Psoas muscle (tissue), 8 donors: ENCODE measurements around the gene CYBA. TPM values are rescaled to one million over a fixed set of nuclear protein-coding genes. Genes with fewer than 3 reads are reported as not detected.

Experiments
- ATAC-seq, 4 donors: fragments of 200-7000 bp; cut with Tn5 transposase; one replicate each; pipeline ENCODE4 v1.9.1; 2020; ENCODE audit warnings: moderate library complexity in 3 of 4, mild to moderate bottlenecking in 2 of 4
- DNase-seq, 2 donors: peaks; one replicate each; pipeline ENCODE4 v3.0.0-alpha.2; 2020
- H3K27ac ChIP-seq: fragments of 200-600 bp; one replicate; pipeline ENCODE4 v1.8.0; 2022
- H3K27me3 ChIP-seq, 3 donors: fragments of 200-600 bp in 1 of 3; one replicate each; pipeline versions ENCODE4 v1.6.1 to v1.8.0; 2013 to 2022; ENCODE audit warnings: low read length in 2 of 3, mild to moderate bottlenecking in 2 of 3, moderate library complexity in 1 of 3; ENCODE audit not compliant: insufficient read depth in 3 of 3
- H3K36me3 ChIP-seq, 2 donors: fragments of 200-600 bp in 1 of 2; one replicate each; pipeline versions ENCODE4 v1.6.1 to v1.8.0; 2013 to 2022; ENCODE audit warnings: low read depth in 1 of 2, mild to moderate bottlenecking in 1 of 2, moderate library complexity in 1 of 2; ENCODE audit not compliant: insufficient read depth in 1 of 2
- H3K4me1 ChIP-seq: fragments of 200-600 bp; one replicate; pipeline ENCODE4 v1.8.0; 2022
- H3K4me3 ChIP-seq: fragments of 200-600 bp; one replicate; pipeline ENCODE4 v1.8.0; 2022; ENCODE audit warnings: mild to moderate bottlenecking
- H3K9me3 ChIP-seq: fragments of 200-600 bp; one replicate; pipeline ENCODE4 v1.8.0; 2022
- WGBS, 3 donors: extraction: QIAGEN DNeasy Blood & Tissue Kit; methylation state at CpG; one replicate each; pipeline versions ENCODE4 v1.1.6 to v1.1.7; 2013; 5-methylcytosine and 5-hydroxymethylcytosine counted together
- intact Hi-C, 2 donors: fragments of 100-400 bp; cut with DNase I; formaldehyde crosslinking; loops; one replicate each; pipeline versions ENCODE4 v1.11.0 to v1.14.2; 2022
- polyA plus RNA-seq, 3 donors: library from polyadenylated mRNA; stranded (reverse); fragments of 200-250 nt; gene quantifications; one replicate each; pipeline ENCODE4 v1.2.3, GENCODE V29; 2013
- total RNA-seq, 4 donors: library from RNA; stranded (reverse); fragmentation: NEBNext Ultra II Directional in 2 of 4; extraction: Animal tissue kit (Norgen Biotek cat#: 25700) in 2 of 4; gene quantifications; one replicate each; pipeline versions ENCODE4 v1.2.1 to v1.2.4, GENCODE V29; 2021 to 2023
- TF ChIP-seq, protein P1 (sequence below): fragments of 200-600 bp; IDR thresholded peaks from one replicate; pipeline ENCODE4 v1.8.0; 2022; ENCODE audit warnings: antibody characterized with exemption
- donor health status: healthy with polysubstance abuse.
- donor health status: DM: no; HTN: no; CAD: no; lungs with moderate emphysema.
- donor health status: Bipolar disorder and iron deficiency.
- donor health status: healthy.
- donor health status: DM: yes; HTN: yes; CAD: no.
- donor health status: DM: no; HTN: no; CAD: no.
- donor health status: DM: no; HTN: no; CAD: no.
- donor health status: DM: yes; HTN: yes; CAD: no.

The CYBA gene
- total and polyA plus RNA-seq, 7 donors: 9.1 to 28.0 (median 19.4) TPM

DNA sequence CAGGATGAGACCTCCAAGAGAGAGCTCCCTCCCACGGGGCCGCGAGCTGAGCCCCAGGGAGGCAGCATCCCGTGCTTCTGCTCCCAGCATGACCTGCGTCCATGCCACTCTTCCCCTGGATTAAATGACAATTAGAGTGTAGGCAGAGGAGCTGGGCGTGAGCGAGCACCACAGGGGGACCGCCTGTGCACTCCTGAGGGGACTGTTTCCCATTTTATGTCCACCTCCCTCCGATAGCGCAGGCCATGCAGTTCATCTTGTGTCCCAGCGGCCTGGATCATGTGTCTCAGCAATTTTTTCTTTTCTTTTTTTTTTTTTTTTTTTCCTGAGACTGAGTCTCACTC lies 18.3 kb downstream of the CYBA start:
- Histone ChIP-seq H3K27me3 (no peaks in the 10 kb centered on the region), H3K27ac (no peak overlapping the region), H3K4me1 (no peaks in the 10 kb centered on the region), H3K9me3 (no peaks in the 10 kb centered on the region), H3K4me3 (no peak overlapping the region), H3K36me3 (peaks cover 5 to 57% of the 10 kb centered on the region in 2 donors)
- 90 to 95% (median 91%) methylated on average over 11 of the region's 11 CpGs for WGBS, 3 donors
- ATAC-seq (no peak), DNase-seq (no peak)
- intact Hi-C loops: no loop called here
- TF ChIP-seq, protein P1, sequence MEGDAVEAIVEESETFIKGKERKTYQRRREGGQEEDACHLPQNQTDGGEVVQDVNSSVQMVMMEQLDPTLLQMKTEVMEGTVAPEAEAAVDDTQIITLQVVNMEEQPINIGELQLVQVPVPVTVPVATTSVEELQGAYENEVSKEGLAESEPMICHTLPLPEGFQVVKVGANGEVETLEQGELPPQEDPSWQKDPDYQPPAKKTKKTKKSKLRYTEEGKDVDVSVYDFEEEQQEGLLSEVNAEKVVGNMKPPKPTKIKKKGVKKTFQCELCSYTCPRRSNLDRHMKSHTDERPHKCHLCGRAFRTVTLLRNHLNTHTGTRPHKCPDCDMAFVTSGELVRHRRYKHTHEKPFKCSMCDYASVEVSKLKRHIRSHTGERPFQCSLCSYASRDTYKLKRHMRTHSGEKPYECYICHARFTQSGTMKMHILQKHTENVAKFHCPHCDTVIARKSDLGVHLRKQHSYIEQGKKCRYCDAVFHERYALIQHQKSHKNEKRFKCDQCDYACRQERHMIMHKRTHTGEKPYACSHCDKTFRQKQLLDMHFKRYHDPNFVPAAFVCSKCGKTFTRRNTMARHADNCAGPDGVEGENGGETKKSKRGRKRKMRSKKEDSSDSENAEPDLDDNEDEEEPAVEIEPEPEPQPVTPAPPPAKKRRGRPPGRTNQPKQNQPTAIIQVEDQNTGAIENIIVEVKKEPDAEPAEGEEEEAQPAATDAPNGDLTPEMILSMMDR: no peak

DNA sequence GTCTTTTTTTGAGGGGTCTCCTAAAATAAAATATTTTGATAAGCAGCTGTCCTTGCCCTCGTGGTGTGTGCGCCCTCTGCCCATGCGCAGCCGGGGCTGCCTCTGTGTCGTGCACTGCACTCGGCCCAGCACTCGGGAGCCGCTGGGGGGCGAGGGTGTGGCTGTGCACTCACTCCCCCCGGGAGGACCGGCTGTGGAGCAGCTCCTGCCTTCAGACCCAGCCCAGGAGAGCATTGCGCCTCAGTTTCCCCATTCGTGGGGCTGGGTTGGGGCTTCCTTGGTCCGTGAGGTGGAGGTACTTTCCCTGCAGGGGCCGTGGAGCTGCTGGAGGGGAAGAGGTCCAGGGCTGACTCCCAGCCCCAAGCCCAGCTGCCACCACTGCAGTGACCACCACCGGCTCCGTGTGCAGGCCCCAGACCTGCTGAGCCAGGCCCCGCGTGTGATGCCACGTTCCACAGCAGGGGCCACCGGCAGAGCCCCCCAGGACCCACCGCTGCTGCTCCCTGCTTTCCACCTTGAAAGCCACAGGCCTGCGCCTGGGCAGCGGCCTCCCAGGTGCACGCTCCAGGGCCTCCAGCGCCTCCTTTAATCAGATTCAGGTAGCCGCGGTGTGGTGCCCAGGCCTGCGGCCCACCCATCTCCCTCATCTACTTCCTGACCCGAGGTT lies 18.8 kb downstream of the CYBA start:
- Histone ChIP-seq H3K4me3 (no peak overlapping the region), H3K36me3 (peaks cover 5 to 63% of the 10 kb centered on the region in 2 donors), H3K27me3 (no peaks in the 10 kb centered on the region), H3K9me3 (no peaks in the 10 kb centered on the region), H3K4me1 (no peaks in the 10 kb centered on the region), H3K27ac (no peak overlapping the region)
- TF ChIP-seq, protein P1: no peak
- WGBS, 3 donors: 87 to 90% (median 87%) methylated on average over 29 to 30 of the region's 30 CpGs
- intact Hi-C loops: no loop called here
- DNase-seq: no peak
- no peak for ATAC-seq

DNA sequence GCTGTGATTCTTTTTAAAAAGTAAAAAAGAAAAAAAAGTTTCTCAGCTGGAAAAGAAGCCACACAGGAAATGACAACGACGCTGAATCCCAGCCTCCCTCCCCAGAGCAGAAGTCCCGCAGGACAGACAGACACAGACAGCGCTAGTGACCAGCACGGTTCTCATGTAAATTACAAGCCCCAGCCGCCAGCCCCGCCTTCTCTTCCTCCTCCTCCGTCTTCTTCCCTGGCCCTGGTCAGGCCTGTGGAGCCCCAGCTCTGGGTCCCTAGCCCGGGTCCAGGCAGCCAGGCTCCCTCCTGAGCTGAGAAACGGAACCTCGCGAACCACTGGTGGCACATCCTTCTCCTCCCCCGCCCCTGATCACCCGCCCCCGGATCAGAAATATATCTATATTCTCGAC lies 19.5 kb downstream of the CYBA start:
- no peaks in the 10 kb centered on the region for H3K4me1 ChIP-seq
- H3K4me3 ChIP-seq: no peak overlapping the region
- ATAC-seq: no peak
- H3K9me3 ChIP-seq: no peaks in the 10 kb centered on the region
- TF ChIP-seq, protein P1: no peak
- no peaks in the 10 kb centered on the region for H3K27me3 ChIP-seq
- no peak for DNase-seq
- 72 to 79% (median 75%) methylated on average over 16 of the region's 16 CpGs for WGBS, 3 donors
- peaks cover 5 to 68% of the 10 kb centered on the region in 2 donors for H3K36me3 ChIP-seq
- intact Hi-C loops: no loop called here
- no peak overlapping the region for H3K27ac ChIP-seq

DNA sequence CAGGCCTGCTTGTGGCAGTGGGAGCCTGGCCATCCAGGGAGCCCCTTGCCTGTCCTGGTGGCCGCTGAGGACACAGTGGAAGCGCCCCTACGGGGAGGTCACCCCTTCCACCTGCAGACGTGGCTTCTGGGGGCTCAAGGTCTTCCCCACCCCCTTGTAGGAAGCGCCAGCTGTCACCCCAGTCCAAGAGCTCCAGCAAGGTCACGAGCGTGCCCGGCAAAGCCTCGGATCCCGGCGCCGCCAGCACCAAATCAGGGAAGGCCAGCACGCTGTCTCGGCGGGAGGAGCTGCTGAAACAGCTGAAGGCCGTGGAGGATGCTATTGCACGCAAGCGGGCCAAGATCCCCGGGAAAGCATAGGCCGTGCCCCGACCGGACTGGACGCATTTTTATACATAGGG lies 19.9 kb downstream of the CYBA start:
- Histone ChIP-seq H3K4me1 (no peaks in the 10 kb centered on the region), H3K27ac (no peak overlapping the region), H3K4me3 (no peak overlapping the region), H3K27me3 (no peaks in the 10 kb centered on the region), H3K9me3 (no peaks in the 10 kb centered on the region), H3K36me3 (peaks cover 5 to 73% of the 10 kb centered on the region in 2 donors)
- TF ChIP-seq, protein P1: no peak
- DNase-seq: no peak
- intact Hi-C loops: no loop called here
- no peak for ATAC-seq
- WGBS, 3 donors: 89 to 91% (median 90%) methylated on average over 23 of the region's 23 CpGs

DNA sequence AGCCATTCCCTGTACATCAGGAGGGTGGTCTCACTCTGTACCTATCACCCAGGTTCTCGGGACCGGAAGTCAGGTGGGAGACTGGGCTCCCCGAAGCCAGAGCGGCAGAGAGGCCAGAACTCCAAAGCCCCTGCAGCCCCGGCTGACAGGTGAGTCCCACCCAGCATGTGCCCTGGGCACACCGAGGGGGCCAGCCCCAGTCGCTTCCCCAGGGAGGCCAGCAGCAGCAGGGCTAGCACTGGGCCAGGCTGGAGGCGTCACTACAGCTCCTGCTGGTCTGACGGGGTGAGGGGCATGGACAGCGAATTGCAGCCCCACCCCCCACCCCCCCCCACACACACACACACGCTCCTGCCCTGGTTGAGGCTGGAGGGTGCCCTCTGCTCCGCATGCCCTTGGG lies 20.4 kb downstream of the CYBA start:
- intact Hi-C loops: no loop called here
- Histone ChIP-seq H3K36me3 (peaks cover 5 to 78% of the 10 kb centered on the region in 2 donors), H3K27ac (no peak overlapping the region), H3K27me3 (no peaks in the 10 kb centered on the region), H3K9me3 (no peaks in the 10 kb centered on the region), H3K4me1 (no peaks in the 10 kb centered on the region), H3K4me3 (no peak overlapping the region)
- TF ChIP-seq, protein P1: no peak
- 82 to 94% (median 91%) methylated on average over 10 to 12 of the region's 12 CpGs for WGBS, 3 donors
- DNase-seq (no peak), ATAC-seq (no peak)
